ENCODE data around the gene TBC1D10A.

Gene TBC1D10A

DNA sequence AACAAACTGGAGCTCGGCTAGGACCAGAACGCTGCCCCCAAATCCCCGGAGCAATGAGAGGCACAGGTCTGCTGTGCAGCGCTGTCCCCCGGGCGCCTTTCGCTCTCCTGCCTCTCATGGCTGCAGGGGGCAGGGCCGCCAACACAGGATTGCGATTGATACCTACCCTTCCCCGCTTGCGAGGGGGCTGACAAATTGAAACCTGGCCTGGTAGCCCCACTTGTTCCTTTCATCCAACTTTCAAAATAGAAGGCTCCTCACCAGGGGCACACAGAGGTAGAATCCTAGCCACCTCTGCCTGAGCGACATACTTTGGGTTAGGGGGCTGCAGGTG is 36.8 kb downstream of the TBC1D10A start:
- TF ChIP-seq, protein P1, sequence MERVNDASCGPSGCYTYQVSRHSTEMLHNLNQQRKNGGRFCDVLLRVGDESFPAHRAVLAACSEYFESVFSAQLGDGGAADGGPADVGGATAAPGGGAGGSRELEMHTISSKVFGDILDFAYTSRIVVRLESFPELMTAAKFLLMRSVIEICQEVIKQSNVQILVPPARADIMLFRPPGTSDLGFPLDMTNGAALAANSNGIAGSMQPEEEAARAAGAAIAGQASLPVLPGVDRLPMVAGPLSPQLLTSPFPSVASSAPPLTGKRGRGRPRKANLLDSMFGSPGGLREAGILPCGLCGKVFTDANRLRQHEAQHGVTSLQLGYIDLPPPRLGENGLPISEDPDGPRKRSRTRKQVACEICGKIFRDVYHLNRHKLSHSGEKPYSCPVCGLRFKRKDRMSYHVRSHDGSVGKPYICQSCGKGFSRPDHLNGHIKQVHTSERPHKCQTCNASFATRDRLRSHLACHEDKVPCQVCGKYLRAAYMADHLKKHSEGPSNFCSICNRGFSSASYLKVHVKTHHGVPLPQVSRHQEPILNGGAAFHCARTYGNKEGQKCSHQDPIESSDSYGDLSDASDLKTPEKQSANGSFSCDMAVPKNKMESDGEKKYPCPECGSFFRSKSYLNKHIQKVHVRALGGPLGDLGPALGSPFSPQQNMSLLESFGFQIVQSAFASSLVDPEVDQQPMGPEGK (CRISPR knock-in tag; IDR thresholded peaks at IDR 0.05; ENCODE audit: borderline replicate concordance): no peak
- no peak for TF ChIP-seq PPARA (CRISPR knock-in tag; IDR thresholded peaks at IDR 0.05; ENCODE audit: borderline replicate concordance)
- TF ChIP-seq, protein P2, sequence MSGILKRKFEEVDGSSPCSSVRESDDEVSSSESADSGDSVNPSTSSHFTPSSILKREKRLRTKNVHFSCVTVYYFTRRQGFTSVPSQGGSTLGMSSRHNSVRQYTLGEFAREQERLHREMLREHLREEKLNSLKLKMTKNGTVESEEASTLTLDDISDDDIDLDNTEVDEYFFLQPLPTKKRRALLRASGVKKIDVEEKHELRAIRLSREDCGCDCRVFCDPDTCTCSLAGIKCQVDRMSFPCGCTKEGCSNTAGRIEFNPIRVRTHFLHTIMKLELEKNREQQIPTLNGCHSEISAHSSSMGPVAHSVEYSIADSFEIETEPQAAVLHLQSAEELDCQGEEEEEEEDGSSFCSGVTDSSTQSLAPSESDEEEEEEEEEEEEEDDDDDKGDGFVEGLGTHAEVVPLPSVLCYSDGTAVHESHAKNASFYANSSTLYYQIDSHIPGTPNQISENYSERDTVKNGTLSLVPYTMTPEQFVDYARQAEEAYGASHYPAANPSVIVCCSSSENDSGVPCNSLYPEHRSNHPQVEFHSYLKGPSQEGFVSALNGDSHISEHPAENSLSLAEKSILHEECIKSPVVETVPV (CRISPR knock-in tag; IDR thresholded peaks at IDR 0.05): no peak
- peak; percentile 2 for ATAC-seq

DNA sequence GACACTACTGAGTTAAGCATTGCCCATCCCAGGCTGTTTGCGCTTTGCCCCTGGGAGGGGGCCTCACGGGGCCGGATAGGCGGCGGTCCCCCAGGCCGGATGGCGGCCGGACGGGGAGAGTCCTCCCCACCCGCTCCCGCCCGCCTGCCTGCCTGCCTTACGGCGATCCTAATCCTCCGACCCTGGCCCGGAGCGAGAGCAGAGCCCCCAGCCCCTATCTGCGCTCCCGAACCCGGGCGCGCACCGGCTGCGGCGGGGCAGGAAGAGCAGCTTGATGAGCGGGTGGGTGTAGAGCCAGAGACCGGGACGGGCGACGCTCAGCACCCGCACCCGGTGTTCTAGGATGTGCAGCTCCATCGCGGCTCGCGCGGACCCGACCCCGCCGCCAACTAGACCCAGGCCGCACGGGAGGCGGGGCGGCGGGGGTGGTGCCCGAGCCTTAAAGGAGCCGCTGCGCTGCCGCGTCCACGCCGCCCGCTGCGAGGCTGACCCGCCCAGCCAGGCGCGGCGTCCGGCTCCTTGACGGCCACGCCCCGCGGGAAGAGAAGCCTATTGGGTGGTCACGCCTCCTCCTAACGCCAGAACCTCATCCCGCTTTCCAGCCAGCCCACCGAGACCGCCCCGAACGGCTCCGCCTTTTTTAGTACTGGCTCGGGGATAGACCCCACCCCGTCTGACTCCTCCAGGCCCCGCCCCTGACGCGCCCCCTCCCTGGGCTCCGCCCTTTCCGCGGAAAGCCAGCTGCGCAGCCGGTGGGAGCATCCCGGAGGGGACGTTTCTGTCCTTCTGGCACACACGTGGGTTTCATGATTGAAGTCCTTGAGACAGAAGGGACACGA is 37.4 kb downstream of the TBC1D10A start, which contains the start of gene CASTOR1:
CASTOR1 (minus strand) TSS at position 365 of the 839 bp plus-strand sequence; CDS start at position 357, 8 bp downstream.
- TF ChIP-seq, protein P1 (CRISPR knock-in tag; IDR thresholded peaks at IDR 0.05; ENCODE audit: borderline replicate concordance): 0 out of 2 replicates have a peak, but pooled peaks have one; percentile 33
- no peak for TF ChIP-seq GLIS3 (CRISPR knock-in tag; IDR thresholded peaks at IDR 0.05)
- TF ChIP-seq ZC3H10 (CRISPR knock-in tag; IDR thresholded peaks at IDR 0.05): no peak
- no peak for TF ChIP-seq ESRRG (CRISPR knock-in tag; IDR thresholded peaks at IDR 0.05)
- no peak for TF ChIP-seq OSR1 (CRISPR knock-in tag; IDR thresholded peaks at IDR 0.05)
- no peak for TF ChIP-seq SNAI2 (CRISPR knock-in tag; IDR thresholded peaks at IDR 0.05)
- TF ChIP-seq ARNTL (CRISPR knock-in tag; IDR thresholded peaks at IDR 0.05; ENCODE audit: borderline replicate concordance, low read depth): no peak
- TF ChIP-seq, protein P3, sequence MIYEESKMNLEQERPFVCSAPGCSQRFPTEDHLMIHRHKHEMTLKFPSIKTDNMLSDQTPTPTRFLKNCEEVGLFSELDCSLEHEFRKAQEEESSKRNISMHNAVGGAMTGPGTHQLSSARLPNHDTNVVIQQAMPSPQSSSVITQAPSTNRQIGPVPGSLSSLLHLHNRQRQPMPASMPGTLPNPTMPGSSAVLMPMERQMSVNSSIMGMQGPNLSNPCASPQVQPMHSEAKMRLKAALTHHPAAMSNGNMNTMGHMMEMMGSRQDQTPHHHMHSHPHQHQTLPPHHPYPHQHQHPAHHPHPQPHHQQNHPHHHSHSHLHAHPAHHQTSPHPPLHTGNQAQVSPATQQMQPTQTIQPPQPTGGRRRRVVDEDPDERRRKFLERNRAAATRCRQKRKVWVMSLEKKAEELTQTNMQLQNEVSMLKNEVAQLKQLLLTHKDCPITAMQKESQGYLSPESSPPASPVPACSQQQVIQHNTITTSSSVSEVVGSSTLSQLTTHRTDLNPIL (CRISPR knock-in tag; IDR thresholded peaks at IDR 0.05; ENCODE audit: low read depth): no peak
- TF ChIP-seq, protein P4, sequence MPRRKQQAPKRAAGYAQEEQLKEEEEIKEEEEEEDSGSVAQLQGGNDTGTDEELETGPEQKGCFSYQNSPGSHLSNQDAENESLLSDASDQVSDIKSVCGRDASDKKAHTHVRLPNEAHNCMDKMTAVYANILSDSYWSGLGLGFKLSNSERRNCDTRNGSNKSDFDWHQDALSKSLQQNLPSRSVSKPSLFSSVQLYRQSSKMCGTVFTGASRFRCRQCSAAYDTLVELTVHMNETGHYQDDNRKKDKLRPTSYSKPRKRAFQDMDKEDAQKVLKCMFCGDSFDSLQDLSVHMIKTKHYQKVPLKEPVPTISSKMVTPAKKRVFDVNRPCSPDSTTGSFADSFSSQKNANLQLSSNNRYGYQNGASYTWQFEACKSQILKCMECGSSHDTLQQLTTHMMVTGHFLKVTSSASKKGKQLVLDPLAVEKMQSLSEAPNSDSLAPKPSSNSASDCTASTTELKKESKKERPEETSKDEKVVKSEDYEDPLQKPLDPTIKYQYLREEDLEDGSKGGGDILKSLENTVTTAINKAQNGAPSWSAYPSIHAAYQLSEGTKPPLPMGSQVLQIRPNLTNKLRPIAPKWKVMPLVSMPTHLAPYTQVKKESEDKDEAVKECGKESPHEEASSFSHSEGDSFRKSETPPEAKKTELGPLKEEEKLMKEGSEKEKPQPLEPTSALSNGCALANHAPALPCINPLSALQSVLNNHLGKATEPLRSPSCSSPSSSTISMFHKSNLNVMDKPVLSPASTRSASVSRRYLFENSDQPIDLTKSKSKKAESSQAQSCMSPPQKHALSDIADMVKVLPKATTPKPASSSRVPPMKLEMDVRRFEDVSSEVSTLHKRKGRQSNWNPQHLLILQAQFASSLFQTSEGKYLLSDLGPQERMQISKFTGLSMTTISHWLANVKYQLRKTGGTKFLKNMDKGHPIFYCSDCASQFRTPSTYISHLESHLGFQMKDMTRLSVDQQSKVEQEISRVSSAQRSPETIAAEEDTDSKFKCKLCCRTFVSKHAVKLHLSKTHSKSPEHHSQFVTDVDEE (CRISPR knock-in tag; IDR thresholded peaks at IDR 0.05): peak; percentile 31; the same call in 1 of the 2 replicates
- TF ChIP-seq RARB (CRISPR knock-in tag; IDR thresholded peaks at IDR 0.05): no peak
- no peak for TF ChIP-seq ZNF565 (CRISPR knock-in tag; conservative IDR thresholded peaks at IDR 0.05; ENCODE audit: low read depth)
- peak; percentile 84 for ATAC-seq

DNA sequence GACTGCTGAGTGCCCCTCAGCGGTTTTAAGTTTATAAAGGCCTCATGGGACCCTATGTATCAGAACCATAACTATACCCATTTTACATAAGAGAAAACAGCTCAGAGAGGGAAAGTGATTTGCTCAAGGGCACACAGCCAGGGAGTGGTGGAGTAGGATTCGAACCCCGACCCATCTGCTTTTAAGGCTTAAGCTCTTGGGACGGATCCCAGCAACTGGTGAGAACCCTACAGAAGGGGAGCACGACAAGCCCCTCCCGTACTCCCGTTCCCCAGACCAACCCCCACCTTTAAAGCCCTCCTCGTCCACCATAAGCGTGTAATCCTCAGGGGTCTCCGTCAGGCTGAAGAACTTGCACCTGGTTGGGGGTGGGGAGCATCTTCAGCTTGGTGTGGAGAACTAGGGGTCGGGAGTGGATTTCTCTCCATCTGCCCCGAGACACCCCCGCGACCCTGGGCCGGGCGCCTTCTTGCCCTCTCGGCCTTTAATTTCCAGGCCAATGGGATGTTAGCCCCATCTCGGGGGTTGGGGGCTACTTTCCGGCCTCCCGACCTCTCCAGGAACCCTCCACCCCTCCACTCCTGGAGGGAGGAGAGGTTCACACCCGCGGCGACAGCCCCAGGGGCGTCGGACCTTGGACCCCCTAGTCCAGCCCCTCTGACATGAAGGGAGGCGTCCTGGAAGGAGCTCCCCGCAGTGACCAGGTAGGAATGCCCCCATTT is 38.2 kb downstream of the TBC1D10A start:
- TF ChIP-seq ISL1 (CRISPR knock-in tag; IDR thresholded peaks at IDR 0.05) (no peak), CSDC2 (CRISPR knock-in tag; IDR thresholded peaks at IDR 0.05) (no peak), RARB (CRISPR knock-in tag; IDR thresholded peaks at IDR 0.05) (no peak), GLIS3 (CRISPR knock-in tag; IDR thresholded peaks at IDR 0.05) (no peak), ZFP3 (CRISPR knock-in tag; IDR thresholded peaks at IDR 0.05) (no peak), OSR1 (CRISPR knock-in tag; IDR thresholded peaks at IDR 0.05) (no peak)
- TF ChIP-seq, protein P4 (CRISPR knock-in tag; IDR thresholded peaks at IDR 0.05): no peak
- TF ChIP-seq, protein P1 (CRISPR knock-in tag; IDR thresholded peaks at IDR 0.05; ENCODE audit: borderline replicate concordance): no peak
- no peak for ATAC-seq
